Measurements from ENCODE around the gene KCNJ9. TPM values are rescaled to one million over a fixed set of nuclear protein-coding genes. Genes with fewer than 3 reads are reported as not detected.

KCNJ9 gene
- total RNA-seq, 1 donor from 2014 or later = not detected

DNA sequence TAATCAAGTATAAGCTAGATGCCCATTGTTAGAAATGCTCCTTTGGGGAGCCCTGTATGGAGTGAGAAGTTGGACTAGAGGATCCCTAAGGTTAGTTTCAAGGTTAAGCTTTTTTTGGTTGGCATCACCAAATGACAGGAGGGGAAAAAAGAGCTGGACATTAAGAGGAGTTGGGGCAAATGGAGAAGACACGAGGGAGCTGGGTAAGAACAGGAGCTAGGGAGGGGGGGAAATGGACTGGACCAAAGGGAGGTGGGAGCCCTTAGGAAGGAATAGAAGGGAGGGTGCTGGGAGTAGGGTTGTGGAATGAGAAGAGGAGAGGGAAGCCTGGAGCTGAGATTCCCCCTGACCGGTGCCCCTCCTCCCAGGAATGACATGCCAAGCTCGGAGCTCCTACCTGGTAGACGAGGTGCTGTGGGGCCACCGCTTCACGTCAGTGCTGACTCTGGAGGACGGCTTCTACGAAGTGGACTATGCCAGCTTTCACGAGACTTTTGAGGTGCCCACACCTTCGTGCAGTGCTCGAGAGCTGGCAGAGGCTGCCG lies 5.9 kb downstream of the KCNJ9 start:
- DNase-seq (ENCODE audit: low read depth in 2 of 2) = no peak

- no peak for DNase-seq (ENCODE audit: low read depth in 2 of 2)
Observed at GRCh38 chr1:160089883-160090282, 8.5 kb downstream of the KCNJ9 start.

GRCh38 chr1:160090760-160091159 lies 9.4 kb downstream of the KCNJ9 start:
- DNase-seq (ENCODE audit: low read depth in 2 of 2) = no peak

GRCh38 chr1:160091666-160092223 lies 10.4 kb downstream of the KCNJ9 start:
- no peak for DNase-seq (ENCODE audit: low read depth in 2 of 2)

- DNase-seq (ENCODE audit: low read depth in 2 of 2) = no peak
Observed at GRCh38 chr1:160092366-160093068, 11.2 kb downstream of the KCNJ9 start.

- no peak for DNase-seq (ENCODE audit: low read depth in 2 of 2)
Observed at GRCh38 chr1:160093069-160093395, 11.7 kb downstream of the KCNJ9 start.

GRCh38 chr1:160093624-160094290 lies 12.4 kb downstream of the KCNJ9 start:
- DNase-seq (ENCODE audit: low read depth in 2 of 2) = no peak

DNA sequence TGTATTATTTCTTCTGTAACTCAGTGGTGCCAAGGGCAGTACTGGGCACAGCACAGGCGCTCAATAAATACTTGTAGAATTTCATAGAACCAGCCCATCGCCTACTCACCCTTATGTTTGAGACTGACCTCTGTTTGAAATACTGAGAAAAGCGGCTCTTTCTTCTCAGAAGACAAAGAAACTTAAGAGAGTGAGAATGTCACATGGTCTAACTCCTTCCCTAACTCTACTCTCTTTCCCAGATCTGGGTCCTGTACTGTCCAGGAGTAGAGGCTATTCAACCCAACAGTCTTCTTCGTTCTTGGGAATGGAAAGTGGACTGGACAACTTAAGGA lies 12.9 kb downstream of the KCNJ9 start:
- DNase-seq (ENCODE audit: low read depth in 2 of 2) = no peak

DNA sequence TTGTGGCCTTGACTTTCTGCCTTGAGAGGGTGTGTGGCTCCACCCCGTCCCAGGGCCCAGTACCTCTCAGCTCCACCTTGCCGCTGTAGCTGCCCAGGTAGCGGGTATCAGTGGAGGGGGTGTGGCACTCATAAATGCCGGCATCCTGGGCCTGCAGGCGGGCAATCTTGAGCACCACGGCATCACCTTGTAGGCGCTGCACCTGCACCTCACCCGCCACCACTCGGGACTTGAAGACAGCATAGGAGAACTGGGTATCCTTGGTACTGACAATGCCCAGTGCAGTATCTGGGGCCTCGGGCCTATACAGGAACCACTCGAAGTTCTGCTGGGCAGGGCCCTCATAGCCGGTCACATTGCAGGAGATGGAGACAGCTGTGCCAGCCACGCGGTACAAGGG lies 13.5 kb downstream of the KCNJ9 start:
- no peak for DNase-seq (ENCODE audit: low read depth in 2 of 2)

- DNase-seq (ENCODE audit: low read depth in 2 of 2) = no peak
Observed at GRCh38 chr1:160095382-160096105, 14.2 kb downstream of the KCNJ9 start.

GRCh38 chr1:160096274-160097116 lies 15.2 kb downstream of the KCNJ9 start:
- DNase-seq (ENCODE audit: low read depth in 2 of 2) = no peak

GRCh38 chr1:160097151-160097910 lies 16.0 kb downstream of the KCNJ9 start:
- no peak for DNase-seq (ENCODE audit: low read depth in 2 of 2)

DNA sequence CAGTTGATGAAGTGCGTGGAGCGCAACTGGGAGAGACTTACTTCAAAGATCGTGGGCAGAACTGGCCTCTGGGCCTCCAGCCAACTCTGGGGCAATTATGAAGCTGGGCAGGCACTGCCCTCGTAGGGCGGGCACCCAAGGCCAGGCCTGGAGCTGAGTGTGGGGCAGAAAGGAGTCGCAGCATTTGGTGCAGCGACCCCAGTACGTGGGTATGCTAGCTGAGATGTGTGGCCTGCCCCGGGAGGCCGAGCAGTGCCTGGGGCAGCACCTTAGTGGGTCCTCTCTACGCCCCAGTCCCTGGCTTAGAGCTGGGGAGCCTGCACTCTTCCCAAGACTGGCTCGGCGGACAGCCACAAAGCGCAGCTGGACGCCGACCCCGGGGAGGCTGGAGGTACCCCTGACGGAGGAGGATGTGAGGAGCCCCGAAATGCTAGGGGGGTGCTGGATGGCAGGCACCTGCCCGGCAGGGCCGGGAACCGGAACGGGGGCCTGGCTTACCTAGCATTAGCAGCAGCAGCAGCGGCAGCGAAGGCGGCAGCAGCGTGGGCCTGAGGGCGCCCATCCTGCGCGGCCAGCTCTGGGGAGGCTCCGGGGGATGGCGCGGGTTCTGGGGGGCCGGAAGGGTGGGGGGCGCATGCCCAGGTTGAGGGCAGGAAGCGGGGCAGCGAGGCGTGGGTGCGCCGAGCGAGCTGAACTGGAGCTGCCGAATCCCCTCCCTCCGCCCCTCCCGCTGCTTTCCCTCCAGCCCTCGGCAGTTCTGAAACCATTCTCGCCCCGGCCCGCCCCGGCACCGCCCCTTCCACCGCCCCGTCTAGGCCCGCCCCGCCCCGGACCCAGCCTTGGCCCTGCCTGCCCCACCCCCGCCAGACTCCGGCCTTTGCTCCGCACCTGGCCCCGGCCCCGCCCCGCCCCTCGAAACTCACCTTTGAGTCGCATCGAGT lies 16.8 kb downstream of the KCNJ9 start, which contains the start of gene IGSF8:
IGSF8 (minus strand) TSS at position 709 of the 941 bp plus-strand sequence; CDS start at position 562, 147 bp downstream.
- peak; percentile 78 to 87 for DNase-seq (ENCODE audit: low read depth in 2 of 2)

- DNase-seq (ENCODE audit: low read depth in 2 of 2) = peak; percentile 92 to 96
Observed at GRCh38 chr1:160098852-160099561, 17.7 kb downstream of the KCNJ9 start.

DNA sequence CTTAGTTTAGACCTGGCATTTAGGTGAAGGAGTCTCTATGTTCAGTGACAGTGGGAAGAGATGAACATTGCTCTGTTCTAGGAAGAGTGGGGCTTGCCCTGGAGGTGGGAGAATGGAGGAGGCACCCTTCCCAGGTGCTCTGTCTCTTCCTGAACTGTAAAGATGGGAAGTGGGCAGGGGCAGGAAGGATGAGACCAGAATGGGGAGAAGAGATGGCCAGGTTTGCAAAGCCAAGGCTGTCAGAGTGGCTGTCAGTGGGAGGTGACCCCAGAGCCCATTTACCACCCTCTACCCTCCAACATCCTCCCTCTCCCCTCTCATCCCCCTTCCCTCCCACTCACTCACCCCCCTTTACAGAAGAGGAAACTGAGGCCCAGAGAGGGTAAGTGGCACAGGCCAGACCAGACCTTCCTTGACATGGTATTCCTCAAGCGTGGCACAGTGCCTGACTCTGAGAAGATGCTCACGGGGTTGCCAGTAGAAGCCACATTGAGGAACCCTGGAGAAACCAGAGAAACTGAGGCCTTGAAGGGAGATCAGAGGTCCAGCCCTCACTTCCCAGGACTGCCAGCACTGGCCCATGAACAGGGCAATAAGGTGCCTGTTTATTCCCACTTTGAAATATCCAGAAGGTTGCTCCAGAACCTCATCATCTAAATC lies 18.5 kb downstream of the KCNJ9 start:
- no peak for DNase-seq (ENCODE audit: low read depth in 2 of 2)

DNA sequence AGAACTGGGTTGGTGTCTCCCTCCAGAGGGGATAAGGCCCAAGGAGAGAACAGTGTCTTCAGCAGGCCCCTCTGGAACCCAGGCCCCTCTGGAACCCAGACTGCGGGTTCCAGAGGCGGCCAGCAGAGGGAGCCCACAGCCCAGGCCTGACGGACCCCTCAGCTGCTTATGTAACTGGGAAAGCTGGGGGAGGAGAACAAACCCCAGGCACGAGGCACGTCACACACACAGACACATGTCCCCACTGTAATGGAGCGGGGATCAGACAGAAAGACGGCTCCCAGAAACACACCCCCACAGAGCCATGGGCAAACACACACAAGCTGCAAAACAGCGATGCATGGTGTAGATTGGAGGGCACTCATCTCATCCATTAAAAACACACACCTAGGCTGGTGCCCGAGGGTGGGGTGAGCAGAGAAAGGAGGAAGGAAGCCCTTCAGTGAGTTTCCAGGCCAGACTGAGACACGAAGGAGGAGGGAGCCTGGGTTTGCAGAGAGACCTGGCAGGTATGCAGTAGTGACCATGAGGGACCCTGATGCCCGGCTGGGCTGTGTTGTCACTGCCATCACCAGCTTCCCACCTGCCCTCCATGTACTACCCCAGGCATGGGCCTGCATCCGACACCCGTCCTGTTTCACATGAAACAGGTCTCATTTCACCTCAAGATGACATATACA lies 19.8 kb downstream of the KCNJ9 start:
- peak; percentile 68 to 79 for DNase-seq (ENCODE audit: low read depth in 2 of 2)

GRCh38 chr1:160101717-160102522 lies 20.6 kb downstream of the KCNJ9 start:
- no peak for DNase-seq (ENCODE audit: low read depth in 2 of 2)

Measured in lung microvascular endothelial cell (primary cell).